HEK293 (cell line): ENCODE data around the gene DEFB113.

Experiments used
- ZNF138 ChIP-seq: fragments of 450-650 bp; formaldehyde crosslinking; IDR thresholded peaks from 2 replicates; pipeline ENCODE4 v1.5.1; 2016; ENCODE audit warnings: missing biosample characterization, missing genetic modification characterization, borderline replicate concordance
- ZNF221 ChIP-seq: fragments of 450-650 bp; formaldehyde crosslinking; IDR thresholded peaks from 2 replicates; pipeline ENCODE4 v1.5.1; 2017; ENCODE audit warnings: missing biosample characterization, missing genetic modification characterization, borderline replicate concordance
- TF ChIP-seq, protein P1 (sequence below): IDR thresholded peaks from 2 replicates; pipeline ENCODE4 v1.6.1; 2011; ENCODE audit warnings: mild to moderate bottlenecking, low read depth, low read length, borderline replicate concordance
- TF ChIP-seq, protein P2 (sequence below): fragments of 450-650 bp; formaldehyde crosslinking; IDR thresholded peaks from 2 replicates; pipeline ENCODE4 v1.5.1; 2016; ENCODE audit warnings: missing biosample characterization, missing genetic modification characterization
- TF ChIP-seq, protein P3 (sequence below): fragments of 450-650 bp; formaldehyde crosslinking; IDR thresholded peaks from 2 replicates; pipeline ENCODE4 v1.5.1; 2017; ENCODE audit warnings: missing biosample characterization, missing genetic modification characterization
- TF ChIP-seq, protein P4 (sequence below): fragments of 450-650 bp; formaldehyde crosslinking; IDR thresholded peaks from 2 replicates; pipeline ENCODE4 v1.5.1; 2016; ENCODE audit warnings: missing biosample characterization, missing genetic modification characterization

DEFB113 gene

DNA sequence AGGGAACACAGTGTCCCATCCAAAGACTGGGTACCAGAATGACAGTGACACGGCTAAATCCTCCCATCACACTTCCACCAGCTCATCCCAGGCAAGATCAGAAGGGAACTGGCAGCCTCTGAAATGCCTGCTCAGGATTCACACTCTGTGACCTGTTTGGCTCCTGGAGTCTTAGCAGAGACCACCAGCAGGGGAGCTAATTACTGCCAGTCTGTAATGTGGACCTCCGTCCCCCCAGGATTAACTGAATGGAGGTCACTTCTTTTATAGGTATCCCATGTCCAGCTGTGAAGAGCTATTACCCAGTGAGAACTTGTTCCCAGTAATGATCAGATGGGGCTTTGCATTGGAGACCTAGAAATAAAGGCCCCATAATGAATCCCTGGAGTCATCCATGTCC, 50.6 kb downstream of the DEFB113 start (continued):
- TF ChIP-seq, protein P1, sequence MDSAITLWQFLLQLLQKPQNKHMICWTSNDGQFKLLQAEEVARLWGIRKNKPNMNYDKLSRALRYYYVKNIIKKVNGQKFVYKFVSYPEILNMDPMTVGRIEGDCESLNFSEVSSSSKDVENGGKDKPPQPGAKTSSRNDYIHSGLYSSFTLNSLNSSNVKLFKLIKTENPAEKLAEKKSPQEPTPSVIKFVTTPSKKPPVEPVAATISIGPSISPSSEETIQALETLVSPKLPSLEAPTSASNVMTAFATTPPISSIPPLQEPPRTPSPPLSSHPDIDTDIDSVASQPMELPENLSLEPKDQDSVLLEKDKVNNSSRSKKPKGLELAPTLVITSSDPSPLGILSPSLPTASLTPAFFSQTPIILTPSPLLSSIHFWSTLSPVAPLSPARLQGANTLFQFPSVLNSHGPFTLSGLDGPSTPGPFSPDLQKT: no peak
- TF ChIP-seq, protein P2, sequence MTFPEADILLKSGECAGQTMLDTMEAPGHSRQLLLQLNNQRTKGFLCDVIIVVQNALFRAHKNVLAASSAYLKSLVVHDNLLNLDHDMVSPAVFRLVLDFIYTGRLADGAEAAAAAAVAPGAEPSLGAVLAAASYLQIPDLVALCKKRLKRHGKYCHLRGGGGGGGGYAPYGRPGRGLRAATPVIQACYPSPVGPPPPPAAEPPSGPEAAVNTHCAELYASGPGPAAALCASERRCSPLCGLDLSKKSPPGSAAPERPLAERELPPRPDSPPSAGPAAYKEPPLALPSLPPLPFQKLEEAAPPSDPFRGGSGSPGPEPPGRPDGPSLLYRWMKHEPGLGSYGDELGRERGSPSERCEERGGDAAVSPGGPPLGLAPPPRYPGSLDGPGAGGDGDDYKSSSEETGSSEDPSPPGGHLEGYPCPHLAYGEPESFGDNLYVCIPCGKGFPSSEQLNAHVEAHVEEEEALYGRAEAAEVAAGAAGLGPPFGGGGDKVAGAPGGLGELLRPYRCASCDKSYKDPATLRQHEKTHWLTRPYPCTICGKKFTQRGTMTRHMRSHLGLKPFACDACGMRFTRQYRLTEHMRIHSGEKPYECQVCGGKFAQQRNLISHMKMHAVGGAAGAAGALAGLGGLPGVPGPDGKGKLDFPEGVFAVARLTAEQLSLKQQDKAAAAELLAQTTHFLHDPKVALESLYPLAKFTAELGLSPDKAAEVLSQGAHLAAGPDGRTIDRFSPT (tag by site-specific recombination): no peak
- TF ChIP-seq, protein P3, sequence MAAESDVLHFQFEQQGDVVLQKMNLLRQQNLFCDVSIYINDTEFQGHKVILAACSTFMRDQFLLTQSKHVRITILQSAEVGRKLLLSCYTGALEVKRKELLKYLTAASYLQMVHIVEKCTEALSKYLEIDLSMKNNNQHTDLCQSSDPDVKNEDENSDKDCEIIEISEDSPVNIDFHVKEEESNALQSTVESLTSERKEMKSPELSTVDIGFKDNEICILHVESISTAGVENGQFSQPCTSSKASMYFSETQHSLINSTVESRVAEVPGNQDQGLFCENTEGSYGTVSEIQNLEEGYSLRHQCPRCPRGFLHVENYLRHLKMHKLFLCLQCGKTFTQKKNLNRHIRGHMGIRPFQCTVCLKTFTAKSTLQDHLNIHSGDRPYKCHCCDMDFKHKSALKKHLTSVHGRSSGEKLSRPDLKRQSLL (tag by site-specific recombination): no peak
- TF ChIP-seq, protein P4, sequence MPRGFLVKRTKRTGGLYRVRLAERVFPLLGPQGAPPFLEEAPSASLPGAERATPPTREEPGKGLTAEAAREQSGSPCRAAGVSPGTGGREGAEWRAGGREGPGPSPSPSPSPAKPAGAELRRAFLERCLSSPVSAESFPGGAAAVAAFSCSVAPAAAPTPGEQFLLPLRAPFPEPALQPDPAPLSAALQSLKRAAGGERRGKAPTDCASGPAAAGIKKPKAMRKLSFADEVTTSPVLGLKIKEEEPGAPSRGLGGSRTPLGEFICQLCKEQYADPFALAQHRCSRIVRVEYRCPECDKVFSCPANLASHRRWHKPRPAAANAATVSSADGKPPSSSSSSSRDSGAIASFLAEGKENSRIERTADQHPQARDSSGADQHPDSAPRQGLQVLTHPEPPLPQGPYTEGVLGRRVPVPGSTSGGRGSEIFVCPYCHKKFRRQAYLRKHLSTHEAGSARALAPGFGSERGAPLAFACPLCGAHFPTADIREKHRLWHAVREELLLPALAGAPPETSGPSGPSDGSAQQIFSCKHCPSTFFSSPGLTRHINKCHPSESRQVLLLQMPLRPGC: no peak
- TF ChIP-seq ZNF221 (tag by site-specific recombination) (no peak), ZNF138 (no peak)
- TF ChIP-seq, all 188 proteins: peak for 0
